ENCODE results near the gene HOXB9. TPM values are rescaled to one million over a fixed set of nuclear protein-coding genes. Genes with fewer than 3 reads are reported as not detected.
A peak's percentile ranks its signal among the peaks of the same experiment; 100 is the strongest.

The HOXB9 gene
- total and polyA plus RNA-seq, 2 of the 13 experiments (the other 11 are each of a cell fraction or from before 2014, with no cell fraction given): not detected

GRCh38 chr17:48636177-48637018 is 10.2 kb upstream of the HOXB9 start (continued):
- TF ChIP-seq MXD3 (CRISPR knock-in tag; IDR thresholded peaks at IDR 0.05) (0 out of 2 replicates have a peak, but pooled peaks have one; percentile 63), SRSF1 (optimal IDR thresholded peaks at IDR 0.05; ENCODE audit: low read depth, low read length) (no peak), FOXA3 (CRISPR knock-in tag; IDR thresholded peaks at IDR 0.05) (peak; percentile 39; the same call in 1 of the 2 replicates), MTF2 (CRISPR knock-in tag; IDR thresholded peaks at IDR 0.05; ENCODE audit: borderline replicate concordance) (peak; percentile 99; the same call in 1 of the 2 replicates), ZNF768 (CRISPR knock-in tag; IDR thresholded peaks at IDR 0.05) (peak; percentile 73; the same call in 1 of the 2 replicates), ZBTB2 (CRISPR knock-in tag; IDR thresholded peaks at IDR 0.05; ENCODE audit: low read depth) (no peak), ZBTB40 (IDR thresholded peaks at IDR 0.05) (no peak), ZBTB40 (CRISPR knock-in tag; IDR thresholded peaks at IDR 0.05) (no peak), ZBTB25 (CRISPR knock-in tag; IDR thresholded peaks at IDR 0.05) (0 out of 2 replicates have a peak, but pooled peaks have one; percentile 38), ZNF737 (CRISPR knock-in tag; IDR thresholded peaks at IDR 0.05; ENCODE audit: borderline replicate concordance) (no peak), MATR3 (CRISPR knock-in tag; IDR thresholded peaks at IDR 0.05) (no peak), RELA (CRISPR knock-in tag; IDR thresholded peaks at IDR 0.05) (no peak), ZNF33A (CRISPR knock-in tag; IDR thresholded peaks at IDR 0.05; ENCODE audit: borderline replicate concordance) (no peak), ELF3 (CRISPR knock-in tag; IDR thresholded peaks at IDR 0.05) (0 out of 2 replicates have a peak, but pooled peaks have one; percentile 26), TAF1 (CRISPR knock-in tag; IDR thresholded peaks at IDR 0.05) (0 out of 2 replicates have a peak, but pooled peaks have one; percentile 14), HDAC2 (CRISPR knock-in tag; IDR thresholded peaks at IDR 0.05) (peak; percentile 59), TCF12 (IDR thresholded peaks at IDR 0.05) (no peak), TCF12 (CRISPR knock-in tag; IDR thresholded peaks at IDR 0.05) (no peak)

Measured in HepG2 (cell line).